Parathyroid adenoma (tissue), 2 donors: ENCODE data around the gene SGSM2.

Source experiments
- H2AFZ ChIP-seq: fragments of 300-600 bp; sonication (generic); one replicate; pipeline ENCODE4 v1.7.0; 2017; ENCODE audit warnings: antibody characterized with exemption, mild to moderate bottlenecking
- H3K27ac ChIP-seq: fragments of 300-600 bp; sonication (generic); one replicate; pipeline ENCODE4 v1.7.0; 2017
- H3K27me3 ChIP-seq: fragments of 300-600 bp; sonication (generic); one replicate; pipeline ENCODE4 v1.7.0; 2017; ENCODE audit warnings: low read length; ENCODE audit not compliant: control insufficient read depth, insufficient read depth
- H3K36me3 ChIP-seq: fragments of 300-600 bp; sonication (generic); one replicate; pipeline ENCODE4 v1.7.0; 2017; ENCODE audit warnings: low read length; ENCODE audit not compliant: control insufficient read depth, insufficient read depth
- H3K4me1 ChIP-seq: fragments of 300-600 bp; sonication (generic); one replicate; pipeline ENCODE4 v1.7.0; 2017; ENCODE audit warnings: control low read depth
- H3K4me2 ChIP-seq: fragments of 300-600 bp; sonication (generic); one replicate; pipeline ENCODE4 v1.7.0; 2017; ENCODE audit warnings: low read length
- H3K4me3 ChIP-seq: fragments of 300-600 bp; sonication (generic); one replicate; pipeline ENCODE4 v1.7.0; 2017; ENCODE audit warnings: low read depth, low read length
- H3K79me2 ChIP-seq: fragments of 300-600 bp; sonication (generic); one replicate; pipeline ENCODE4 v1.7.0; 2017; ENCODE audit warnings: control low read depth
- H3K9ac ChIP-seq: fragments of 300-600 bp; sonication (generic); one replicate; pipeline ENCODE4 v1.7.0; 2017; ENCODE audit warnings: mild to moderate bottlenecking
- H3K9me3 ChIP-seq: fragments of 300-600 bp; sonication (generic); one replicate; pipeline ENCODE4 v1.7.0; 2017; ENCODE audit warnings: low read length; ENCODE audit not compliant: control insufficient read depth
- TF ChIP-seq, protein P1 (sequence below): fragments of 300-600 bp; sonication (generic); IDR thresholded peaks from one replicate; pipeline ENCODE4 v1.7.0; 2017; ENCODE audit warnings: antibody characterized with exemption, mild to moderate bottlenecking
- donor health status: primary hyperparathyroidism.

The SGSM2 gene

DNA sequence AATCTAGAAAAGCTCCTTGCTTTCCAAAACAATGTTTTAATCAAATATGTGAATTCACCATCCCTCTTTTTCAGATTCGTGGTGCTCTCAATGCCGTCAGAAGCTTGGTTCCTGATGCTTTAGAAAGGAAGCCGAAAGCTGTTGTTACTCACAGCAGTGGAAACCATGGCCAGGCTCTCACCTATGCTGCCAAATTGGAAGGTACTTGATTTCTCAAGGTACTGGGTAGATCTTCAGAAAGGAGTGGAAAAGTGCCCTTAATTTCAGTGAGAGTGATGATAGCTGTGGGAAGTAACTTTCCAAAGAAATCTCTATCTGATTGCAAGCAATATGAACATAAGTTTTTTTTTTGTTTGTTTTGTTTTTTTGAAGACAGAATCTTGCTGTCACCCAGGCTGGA lies 19.5 kb upstream of the SGSM2 start:
- Histone ChIP-seq H3K4me2 (no peak overlapping the region), H3K4me3 (no peak overlapping the region), H3K4me1 (no peaks in the 10 kb centered on the region), H3K9me3 (no peaks in the 10 kb centered on the region), H3K79me2 (no peaks in the 10 kb centered on the region), H3K27me3 (no peaks in the 10 kb centered on the region), H3K9ac (no peak overlapping the region), H3K36me3 (no peaks in the 10 kb centered on the region), H3K27ac (no peak overlapping the region), H2AFZ (no peak overlapping the region)
- TF ChIP-seq, protein P1, sequence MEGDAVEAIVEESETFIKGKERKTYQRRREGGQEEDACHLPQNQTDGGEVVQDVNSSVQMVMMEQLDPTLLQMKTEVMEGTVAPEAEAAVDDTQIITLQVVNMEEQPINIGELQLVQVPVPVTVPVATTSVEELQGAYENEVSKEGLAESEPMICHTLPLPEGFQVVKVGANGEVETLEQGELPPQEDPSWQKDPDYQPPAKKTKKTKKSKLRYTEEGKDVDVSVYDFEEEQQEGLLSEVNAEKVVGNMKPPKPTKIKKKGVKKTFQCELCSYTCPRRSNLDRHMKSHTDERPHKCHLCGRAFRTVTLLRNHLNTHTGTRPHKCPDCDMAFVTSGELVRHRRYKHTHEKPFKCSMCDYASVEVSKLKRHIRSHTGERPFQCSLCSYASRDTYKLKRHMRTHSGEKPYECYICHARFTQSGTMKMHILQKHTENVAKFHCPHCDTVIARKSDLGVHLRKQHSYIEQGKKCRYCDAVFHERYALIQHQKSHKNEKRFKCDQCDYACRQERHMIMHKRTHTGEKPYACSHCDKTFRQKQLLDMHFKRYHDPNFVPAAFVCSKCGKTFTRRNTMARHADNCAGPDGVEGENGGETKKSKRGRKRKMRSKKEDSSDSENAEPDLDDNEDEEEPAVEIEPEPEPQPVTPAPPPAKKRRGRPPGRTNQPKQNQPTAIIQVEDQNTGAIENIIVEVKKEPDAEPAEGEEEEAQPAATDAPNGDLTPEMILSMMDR, result no peak

DNA sequence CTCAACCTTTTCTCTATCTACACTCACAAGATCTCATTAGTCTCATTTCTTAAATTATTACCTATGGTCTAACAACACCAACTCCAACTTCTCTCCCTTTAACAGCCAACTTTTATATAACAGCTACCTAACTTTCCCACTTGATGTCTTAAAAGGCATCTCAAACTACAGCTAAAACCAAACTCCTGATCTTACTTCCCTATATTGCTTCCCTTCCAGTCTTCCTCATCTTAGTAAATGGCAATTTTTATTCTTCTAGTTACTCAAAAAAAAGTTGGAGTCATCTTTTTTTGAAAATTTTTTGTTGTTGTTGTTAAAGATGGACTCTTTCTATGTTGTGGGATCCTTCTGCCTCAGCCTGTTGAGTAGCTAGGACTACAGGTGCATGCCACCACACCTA lies 18.2 kb upstream of the SGSM2 start:
- Histone ChIP-seq H3K9me3 (no peaks in the 10 kb centered on the region), H3K4me3 (no peak overlapping the region), H3K36me3 (no peaks in the 10 kb centered on the region), H3K27me3 (no peaks in the 10 kb centered on the region), H3K4me1 (no peaks in the 10 kb centered on the region), H3K79me2 (no peaks in the 10 kb centered on the region), H3K4me2 (no peak overlapping the region), H3K9ac (no peak overlapping the region), H2AFZ (no peak overlapping the region), H3K27ac (no peak overlapping the region)
- TF ChIP-seq, protein P1, result no peak

DNA sequence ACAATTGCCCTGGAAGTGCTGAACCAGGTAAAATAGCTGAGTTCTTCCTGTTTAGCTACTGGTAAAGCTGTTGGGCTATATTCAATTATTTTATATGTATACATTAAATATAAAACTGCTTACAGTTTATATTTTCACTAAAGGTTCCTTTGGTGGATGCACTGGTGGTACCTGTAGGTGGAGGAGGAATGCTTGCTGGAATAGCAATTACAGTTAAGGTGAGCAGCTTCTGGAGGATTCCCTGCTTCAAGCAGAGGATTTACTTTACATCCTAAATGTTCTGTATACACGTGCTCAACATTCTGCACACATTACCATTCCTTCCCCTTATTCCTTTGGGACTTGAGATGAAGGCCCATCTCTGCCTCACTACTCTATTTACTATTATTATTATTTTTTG lies 15.9 kb upstream of the SGSM2 start:
- Histone ChIP-seq H2AFZ (no peak overlapping the region), H3K36me3 (no peaks in the 10 kb centered on the region), H3K27me3 (no peaks in the 10 kb centered on the region), H3K4me1 (no peaks in the 10 kb centered on the region), H3K9me3 (no peaks in the 10 kb centered on the region), H3K27ac (no peak overlapping the region), H3K4me3 (no peak overlapping the region), H3K79me2 (no peaks in the 10 kb centered on the region), H3K4me2 (no peak overlapping the region), H3K9ac (no peak overlapping the region)
- TF ChIP-seq, protein P1, result no peak

DNA sequence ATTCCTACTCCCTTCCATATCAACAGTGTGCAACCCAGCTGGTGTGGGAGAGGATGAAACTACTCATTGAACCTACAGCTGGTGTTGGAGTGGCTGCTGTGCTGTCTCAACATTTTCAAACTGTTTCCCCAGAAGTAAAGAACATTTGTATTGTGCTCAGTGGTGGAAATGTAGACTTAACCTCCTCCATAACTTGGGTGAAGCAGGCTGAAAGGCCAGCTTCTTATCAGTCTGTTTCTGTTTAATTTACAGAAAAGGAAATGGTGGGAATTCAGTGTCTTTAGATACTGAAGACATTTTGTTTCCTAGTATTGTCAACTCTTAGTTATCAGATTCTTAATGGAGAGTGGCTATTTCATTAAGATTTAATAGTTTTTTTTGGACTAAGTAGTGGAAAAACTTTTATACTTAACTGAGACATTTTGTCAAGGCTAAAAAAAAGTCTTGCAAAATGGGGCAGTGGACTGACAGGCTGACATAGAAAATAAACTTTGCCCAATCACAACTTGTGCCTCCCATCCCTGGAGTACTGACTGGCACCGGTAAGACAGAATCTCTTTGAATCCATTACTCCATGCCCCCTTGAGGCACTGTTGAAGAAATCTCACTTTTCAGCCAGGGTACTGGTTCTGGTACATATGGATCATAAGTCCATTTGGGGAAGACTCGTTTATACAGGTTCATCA lies 13.5 kb upstream of the SGSM2 start:
- Histone ChIP-seq H3K9me3 (no peaks in the 10 kb centered on the region), H3K27ac (no peak overlapping the region), H2AFZ (no peak overlapping the region), H3K4me2 (no peak overlapping the region), H3K27me3 (no peaks in the 10 kb centered on the region), H3K4me1 (no peaks in the 10 kb centered on the region), H3K79me2 (no peaks in the 10 kb centered on the region), H3K4me3 (no peak overlapping the region), H3K9ac (no peak overlapping the region), H3K36me3 (no peaks in the 10 kb centered on the region)
- TF ChIP-seq, protein P1, result no peak

DNA sequence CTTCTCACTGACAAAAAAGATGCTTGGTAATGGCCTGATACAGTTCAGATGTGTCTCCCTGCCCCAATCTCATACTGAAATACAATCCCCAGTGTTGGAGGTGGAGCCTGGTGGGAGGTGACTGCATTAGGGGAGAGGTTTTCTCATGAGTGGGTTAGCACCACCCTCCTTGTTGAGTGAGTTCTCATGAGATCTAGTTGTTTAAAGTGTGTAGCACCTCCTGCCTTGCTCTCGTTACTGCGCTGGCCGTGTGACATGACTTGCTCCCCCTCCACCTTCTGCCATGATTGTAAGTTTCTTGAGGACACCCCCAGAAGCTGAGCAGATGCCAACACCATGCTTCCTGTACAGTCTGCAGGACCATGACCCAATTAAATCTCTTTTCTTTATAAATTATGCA lies 6.0 kb upstream of the SGSM2 start:
- H3K9me3 ChIP-seq, result no peaks in the 10 kb centered on the region
- peaks cover 21% of the 10 kb centered on the region for H3K79me2 ChIP-seq
- H3K27me3 ChIP-seq, result no peaks in the 10 kb centered on the region
- no peak overlapping the region for H3K4me2 ChIP-seq
- H3K4me3 ChIP-seq, result no peak overlapping the region
- no peak overlapping the region for H2AFZ ChIP-seq
- TF ChIP-seq, protein P1, result no peak
- H3K9ac ChIP-seq, result no peak overlapping the region
- H3K36me3 ChIP-seq, result no peaks in the 10 kb centered on the region
- no peak overlapping the region for H3K27ac ChIP-seq
- peaks cover 2% of the 10 kb centered on the region for H3K4me1 ChIP-seq
